Astrocyte of the hippocampus (primary cell): ENCODE data around the gene PAQR8.
A peak's percentile ranks its signal among the peaks of the same experiment; 100 is the strongest.

Experiments
- DNase-seq: peaks from one replicate; pipeline ENCODE4 v3.0.0; 2011; ENCODE audit warnings: low read depth, low spot score

The PAQR8 gene

DNA sequence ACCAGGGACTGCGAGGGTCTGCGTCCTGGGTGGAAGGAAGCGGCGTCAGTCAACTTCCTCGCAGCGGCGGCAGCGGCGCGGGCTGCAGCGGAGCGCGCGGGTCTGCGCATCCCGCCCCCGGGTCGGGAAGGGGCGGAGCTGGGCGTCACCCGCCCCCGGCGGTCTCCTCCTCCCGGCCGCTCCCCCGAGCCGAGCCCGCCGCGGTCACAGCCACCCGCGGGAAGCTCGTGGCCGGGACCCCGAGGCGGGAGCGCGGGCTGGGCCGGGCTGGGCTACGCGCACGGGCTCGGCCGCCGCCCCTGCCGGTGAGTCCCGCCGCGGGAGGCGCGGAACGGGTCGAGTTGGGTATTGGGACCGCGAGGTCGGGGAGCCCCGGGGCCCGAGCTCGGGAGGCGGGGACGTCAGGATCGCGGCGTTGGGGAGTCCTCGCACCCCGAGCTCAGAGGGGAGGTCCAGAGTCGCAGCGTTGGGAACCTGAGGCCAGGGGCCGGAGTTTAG is at the start of gene PAQR8:
Gene PAQR8, plus strand, starts transcription at position 207 of the 498 bp plus-strand sequence. CDS start 41,063 bp downstream, outside the sequence.
- peak; percentile 89 for DNase-seq

GRCh38 chr6:52312461-52312860 is 49.5 kb upstream of the PAQR8 start:
- DNase-seq = no peak

DNA sequence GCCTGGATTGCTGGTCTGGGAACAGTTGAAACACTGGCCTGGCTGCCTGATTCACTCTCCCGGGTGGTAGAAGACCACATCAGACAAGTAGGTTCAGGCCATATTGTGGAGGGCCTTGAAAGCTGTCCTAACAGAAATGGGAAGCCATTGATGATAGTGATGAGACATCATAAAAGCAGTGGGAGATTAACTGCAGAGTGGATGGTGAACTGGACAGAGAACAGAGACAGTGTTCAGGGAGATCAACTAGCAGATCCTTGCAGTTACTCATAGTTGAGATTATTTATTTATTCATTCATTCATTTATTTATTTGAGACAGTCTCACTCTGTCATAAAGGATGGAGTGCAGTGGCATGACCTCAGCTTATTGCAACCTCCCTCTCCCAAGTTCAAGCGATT is 47.2 kb upstream of the PAQR8 start:
- DNase-seq = no peak

- no peak for DNase-seq
These were observed 44.7 kb upstream of the PAQR8 start for GRCh38 chr6:52317211-52317610.

DNA sequence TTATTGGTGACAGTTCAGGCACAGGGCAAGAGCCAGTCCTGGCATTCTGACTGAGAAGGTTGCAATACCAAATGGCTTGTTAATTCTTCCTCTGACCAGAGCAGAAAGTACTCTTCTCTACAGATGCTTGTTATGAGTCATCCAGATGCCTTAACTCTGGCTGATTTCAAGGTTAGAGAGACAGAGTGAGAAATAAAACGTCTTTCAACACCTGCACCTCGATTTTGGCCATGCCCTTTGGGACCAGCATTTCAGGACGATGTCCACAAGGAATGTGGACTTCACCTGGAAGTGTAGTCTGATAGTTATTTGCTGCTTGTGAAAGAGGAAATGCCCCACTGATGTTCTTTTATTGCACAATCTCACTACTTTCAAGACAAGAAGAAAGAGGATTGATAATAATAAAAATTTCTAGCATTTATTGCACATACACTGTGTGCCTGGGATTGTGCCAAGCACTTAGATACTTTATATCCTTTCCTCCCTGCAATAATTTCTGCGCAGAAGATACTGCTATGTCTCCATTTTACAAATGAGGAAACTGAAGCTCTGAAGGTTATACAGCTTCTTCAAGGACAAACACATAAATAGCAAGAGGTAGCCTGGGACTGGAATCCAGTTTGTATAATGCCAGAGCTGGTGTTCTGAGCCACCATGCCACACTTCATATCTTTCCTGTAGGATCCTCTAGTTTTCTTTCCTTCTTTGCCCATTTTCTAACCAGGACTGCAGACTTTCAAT is 43.9 kb upstream of the PAQR8 start:
- peak; percentile 23 for DNase-seq

DNA sequence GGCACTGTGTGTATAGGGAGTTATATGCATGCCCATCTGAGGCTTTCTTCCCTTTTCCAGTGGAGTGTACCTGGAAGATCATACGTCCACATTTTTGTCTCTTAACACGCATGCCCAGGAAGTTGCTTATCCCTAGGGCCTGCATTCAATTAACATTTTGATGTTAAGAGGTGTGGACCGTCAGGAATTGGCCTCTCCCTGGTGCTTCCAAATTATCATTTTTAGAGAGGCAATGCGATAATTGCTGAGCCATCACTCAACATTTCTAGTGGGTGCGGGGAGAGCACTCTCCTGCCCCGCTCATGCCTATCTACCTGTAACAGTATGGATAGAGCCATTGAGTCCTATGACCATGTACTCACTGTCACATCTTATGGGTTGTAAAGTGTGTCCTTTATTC is 37.8 kb upstream of the PAQR8 start:
- no peak for DNase-seq

DNA sequence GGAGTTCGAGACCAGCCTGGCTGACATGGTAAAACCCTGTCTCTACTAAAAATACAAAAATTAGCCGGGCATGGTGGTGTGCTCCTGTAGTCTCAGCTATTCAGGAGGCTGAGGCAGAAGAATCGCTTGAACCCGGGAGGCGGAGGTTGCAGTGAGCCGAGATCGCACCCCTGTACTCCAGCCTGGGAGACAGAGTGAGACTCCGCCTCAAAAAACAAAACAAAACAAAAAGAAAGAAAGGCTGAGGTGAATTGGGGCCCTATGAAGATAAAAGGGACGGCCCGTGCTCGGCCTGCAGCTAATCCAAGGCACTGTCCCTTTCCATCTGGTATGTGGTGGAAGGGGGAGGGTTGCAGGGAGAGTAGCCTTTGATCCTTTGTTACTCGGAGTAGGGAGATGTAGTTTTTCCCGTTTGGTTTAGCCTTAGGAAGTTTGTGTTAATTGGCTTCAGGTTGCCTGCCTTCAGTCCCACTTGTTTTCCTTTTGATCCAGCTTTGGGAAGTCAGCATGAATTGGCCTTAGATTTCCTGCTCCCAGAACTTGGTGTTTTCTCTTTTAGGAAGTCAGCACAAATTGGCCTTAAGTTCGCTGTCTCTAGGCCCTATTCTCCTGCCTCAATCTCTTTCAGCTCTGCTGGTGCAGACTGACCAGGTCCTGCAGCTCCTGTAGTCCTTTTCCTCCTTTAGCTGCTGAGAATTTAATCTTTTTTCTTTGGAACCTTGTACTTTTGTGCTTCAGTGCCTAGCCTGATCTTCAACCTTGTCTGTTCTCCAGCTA is 36.1 kb upstream of the PAQR8 start:
- DNase-seq = peak; percentile 11

GRCh38 chr6:52326540-52327364 is 35.2 kb upstream of the PAQR8 start:
- DNase-seq = no peak

GRCh38 chr6:52328303-52328662 is 33.7 kb upstream of the PAQR8 start:
- no peak for DNase-seq

- no peak for DNase-seq
These were observed 33.2 kb upstream of the PAQR8 start for GRCh38 chr6:52328729-52329128.

- no peak for DNase-seq
These were observed 31.5 kb upstream of the PAQR8 start for GRCh38 chr6:52330470-52330869.

- DNase-seq = no peak
These were observed 30.0 kb upstream of the PAQR8 start for GRCh38 chr6:52331793-52332457.

DNA sequence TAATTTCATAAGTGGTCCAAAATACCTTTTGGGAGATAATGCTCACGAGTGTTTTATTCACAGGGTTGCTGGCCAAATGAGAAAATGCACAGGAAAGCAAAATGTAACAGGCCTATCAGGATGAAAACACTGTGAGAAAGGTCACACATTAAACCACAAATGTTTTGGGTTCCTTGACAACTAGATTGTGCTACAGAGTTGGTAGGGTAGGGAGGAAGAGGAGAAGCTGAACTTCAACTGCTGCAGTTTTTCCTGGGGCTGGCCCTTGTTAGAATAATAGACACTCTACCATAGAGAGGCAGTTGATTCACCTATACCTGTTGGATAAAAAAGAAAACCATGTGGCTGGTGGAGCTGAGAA is 28.1 kb upstream of the PAQR8 start:
- no peak for DNase-seq

DNA sequence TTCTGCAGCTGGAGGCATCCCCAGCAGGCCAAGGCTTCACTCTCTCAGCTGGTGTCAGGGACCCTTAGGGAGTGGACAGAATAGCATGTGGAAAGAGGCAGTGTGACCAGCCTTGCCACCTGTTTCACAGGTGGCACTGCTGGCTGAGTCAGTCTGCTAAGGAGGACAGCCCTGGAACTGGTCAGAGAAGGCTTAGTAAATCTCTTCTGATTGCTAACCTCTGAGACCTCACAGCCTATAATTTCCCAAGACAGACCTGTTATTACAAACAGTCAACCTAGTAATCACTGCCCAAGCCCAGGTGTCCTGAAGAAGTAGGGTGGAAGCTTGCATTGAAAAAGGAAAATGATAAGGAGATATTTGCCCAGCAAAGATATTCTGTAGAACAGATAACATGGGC is 26.4 kb upstream of the PAQR8 start:
- no peak for DNase-seq

- no peak for DNase-seq
These were observed 24.9 kb upstream of the PAQR8 start for GRCh38 chr6:52336919-52337561.

DNA sequence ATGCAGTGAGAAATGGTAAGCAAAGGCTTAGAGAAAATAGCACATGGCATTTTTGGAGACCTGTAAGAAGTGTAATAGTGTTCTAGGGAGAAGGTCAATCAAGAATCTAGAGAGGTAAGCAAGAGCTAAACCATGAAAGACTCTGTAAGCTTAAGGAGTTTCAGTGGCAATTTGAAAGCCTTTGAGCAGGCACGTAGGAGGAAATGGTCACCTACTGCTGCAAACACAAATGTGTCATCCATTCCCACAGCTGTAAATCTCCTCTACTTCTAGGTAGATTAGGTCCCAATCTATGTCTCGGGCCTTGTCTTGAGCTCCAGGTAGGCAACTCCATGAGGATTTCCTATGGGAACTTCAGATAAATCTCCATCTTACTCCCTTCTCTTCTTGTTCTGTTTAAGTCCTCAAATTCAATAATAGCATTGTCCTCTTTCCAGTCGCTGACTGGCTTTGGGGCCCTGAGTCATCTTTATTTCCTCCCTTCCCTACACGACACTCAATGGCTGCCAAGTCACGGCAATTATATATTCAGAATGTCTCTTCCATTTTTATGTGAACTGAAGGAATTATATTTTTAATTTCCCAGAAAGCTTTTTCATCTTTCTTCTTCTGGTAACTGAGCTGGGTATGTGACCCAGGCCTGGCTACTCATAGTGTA is 24.2 kb upstream of the PAQR8 start:
- DNase-seq = no peak

- no peak for DNase-seq
These were observed 21.4 kb upstream of the PAQR8 start for GRCh38 chr6:52340603-52340880.

DNA sequence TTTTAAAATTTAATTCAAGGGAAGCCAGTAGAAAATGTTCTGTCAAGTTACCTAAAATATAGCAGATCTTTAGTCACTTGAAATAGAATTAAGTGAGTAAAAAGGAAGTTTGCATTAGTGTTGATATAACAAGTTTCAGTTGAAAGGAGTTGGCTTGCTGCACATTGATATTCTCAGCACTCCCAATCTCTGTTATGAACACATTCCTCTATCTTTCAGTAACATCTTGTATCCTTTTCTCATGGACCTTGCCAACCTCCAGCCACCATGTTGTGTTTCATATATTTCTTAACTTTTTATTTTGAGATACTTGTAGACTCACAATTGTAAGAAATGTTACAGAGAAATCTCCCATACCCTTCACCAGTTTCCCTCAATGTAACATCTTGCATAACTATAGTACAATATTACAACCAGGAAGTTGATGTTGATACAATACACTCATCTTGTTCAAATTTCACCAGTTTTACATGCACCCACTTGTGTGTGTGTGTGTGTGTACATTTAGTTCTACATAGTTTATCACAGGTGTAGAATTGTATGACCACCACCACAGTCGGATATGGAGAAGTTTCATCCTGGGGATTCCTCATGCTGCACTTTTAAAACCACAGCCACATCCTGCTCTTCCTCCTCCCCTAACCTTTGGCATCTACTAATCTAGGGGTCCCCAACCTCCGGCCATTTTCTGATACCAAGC is 20.2 kb upstream of the PAQR8 start:
- DNase-seq = no peak

DNA sequence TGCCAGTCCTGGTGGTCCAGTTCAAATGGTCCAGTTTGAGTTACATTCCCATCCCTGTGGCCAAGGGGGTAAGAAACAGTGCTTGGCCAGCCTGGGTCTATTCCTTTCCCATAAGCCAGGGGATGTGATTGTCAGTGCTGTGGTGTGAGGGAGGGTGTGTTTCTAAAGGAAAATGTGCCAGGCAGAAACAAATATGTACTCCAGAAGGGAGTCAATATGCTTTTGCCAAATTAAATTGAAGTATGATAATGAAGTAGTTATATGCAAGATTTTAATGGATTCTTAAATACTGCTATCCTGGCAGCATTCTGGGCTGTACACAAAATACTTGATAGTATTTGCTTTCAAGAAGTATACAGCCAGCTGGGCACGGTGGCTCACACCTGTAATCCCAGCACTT is 16.6 kb upstream of the PAQR8 start:
- DNase-seq = no peak

- no peak for DNase-seq
These were observed 15.4 kb upstream of the PAQR8 start for GRCh38 chr6:52346503-52346902.
